HL-60/S4 treated with phorbol 12-myristate 13-acetate at 8.2 ng/mL for 4 days and 3 days (cell line): ENCODE measurements around the gene SH2D1B.
"Not testable (repeated sequence)": the region's sequence is repeated elsewhere in the genome, so short reads cannot be mapped to it uniquely, and the experiment has no call there.

Experiments used
- in situ Hi-C: fragments of 300-500 bp; cut with MboI; formaldehyde crosslinking; loops from 2 replicates; pipeline ENCODE4 v1.15.0; 2022; ENCODE audit warnings: low sequenced_read_pairs

The SH2D1B gene

GRCh38 chr1:162365284-162366020 lies 46.5 kb downstream of the SH2D1B start:
- in situ Hi-C loops: no loop called here

DNA sequence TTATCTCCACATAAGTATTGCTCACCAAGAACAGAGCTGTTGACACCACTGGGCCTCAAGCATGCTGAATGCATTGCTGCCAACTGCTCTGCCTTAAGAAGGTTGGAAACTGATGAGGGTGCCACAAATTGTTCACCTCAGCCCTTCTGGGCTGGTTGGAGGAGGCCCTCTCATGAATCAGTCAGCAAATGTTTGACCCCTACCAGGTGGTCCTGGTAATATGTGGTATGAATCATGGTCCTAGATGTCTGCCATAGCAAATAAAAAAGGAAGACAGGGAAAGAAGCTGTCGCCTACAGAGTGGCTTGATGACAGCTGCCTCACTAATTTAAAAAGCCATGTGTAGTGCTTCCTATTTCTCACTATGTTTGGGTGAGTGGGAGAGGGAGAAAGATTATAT lies 47.4 kb downstream of the SH2D1B start:
- in situ Hi-C loops: no loop called here

DNA sequence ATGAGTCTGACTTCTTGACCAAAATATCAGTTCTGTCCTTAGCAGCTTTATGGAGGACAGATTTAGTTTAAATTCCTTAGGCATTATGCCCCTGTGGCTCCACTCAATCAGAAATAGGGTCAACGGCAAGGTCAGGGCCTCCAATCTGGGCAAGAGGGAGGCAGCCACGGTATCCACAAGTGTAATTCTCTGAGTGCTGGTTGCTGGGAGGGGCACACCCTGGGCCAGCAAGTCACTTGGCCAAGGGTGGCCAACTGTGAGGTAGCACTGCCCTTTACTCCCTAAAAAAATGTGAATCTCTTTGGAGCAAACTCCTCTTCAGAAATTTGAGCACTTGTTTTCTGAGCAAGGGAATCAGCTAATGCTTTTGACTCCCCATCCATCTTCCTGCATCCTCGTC lies 48.1 kb downstream of the SH2D1B start:
- in situ Hi-C loops: no loop called here

DNA sequence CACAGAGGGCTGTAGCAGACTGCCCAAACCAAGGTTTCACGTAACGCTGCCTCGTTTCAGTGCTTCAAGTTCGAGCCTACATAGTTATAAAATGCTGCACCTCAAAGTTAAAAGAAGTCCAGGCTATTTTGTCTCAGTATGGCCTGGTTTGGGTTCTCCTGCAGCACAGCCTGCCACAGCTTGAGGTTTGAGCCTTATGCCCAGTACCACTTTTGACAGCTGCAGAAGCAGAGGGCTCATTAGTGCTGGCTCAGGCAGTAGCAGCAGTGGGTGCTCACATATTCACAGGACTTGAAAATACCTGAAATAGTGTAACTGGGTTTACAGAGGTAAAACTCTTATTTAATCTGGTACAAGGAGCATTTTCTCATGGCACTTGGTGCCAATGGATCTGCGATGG lies 50.6 kb downstream of the SH2D1B start:
- in situ Hi-C loops: no loop called here

DNA sequence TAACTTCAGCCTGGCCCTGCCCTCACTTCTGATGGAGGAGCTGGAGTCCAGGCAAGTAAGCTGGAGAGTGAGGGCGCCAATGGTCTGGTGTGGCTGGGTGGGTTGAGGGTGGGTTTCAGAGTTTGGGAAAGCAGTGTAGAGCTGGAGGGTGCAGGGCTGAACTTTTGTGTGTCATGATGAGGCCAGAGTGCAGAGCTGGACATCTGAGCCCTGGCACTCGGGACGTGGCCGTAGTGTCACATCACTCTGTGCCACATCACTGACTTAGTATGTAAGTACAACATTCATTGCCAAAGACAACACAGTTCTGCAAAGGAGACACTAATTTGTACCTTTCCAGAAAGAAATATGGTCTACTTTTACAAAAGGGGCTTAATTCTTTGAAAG lies 51.1 kb downstream of the SH2D1B start:
- in situ Hi-C loops: no loop called here

DNA sequence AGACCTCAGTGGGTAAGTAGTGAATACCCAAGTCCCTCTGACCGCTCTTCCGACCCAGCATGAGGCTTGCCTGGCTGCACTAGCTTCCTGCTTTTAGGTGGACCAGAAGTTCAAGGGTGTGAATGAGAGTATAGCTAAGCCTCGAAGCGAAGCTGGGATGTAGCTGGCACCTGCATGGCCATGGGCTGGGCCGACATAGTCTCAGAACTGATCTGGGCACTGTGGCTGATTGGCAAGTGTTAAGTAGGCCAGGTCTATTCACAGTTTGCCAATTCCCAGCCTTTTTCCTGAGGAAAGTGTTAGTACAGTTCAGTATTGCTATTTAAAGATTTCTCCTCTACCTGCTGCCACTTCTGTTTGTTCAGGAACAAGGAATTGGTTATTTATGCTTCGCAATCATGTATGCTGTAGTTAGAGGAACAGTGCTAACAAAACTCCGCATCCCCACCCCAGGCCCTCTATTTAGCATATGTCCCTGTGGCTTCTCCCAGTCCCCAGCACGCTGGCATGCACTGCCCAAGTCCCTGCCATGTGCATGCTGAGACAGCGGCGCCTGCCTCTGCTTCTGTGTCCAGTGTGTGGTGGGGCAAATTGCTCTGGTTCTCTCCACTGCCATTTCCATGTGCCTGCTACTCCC lies 51.6 kb downstream of the SH2D1B start:
- in situ Hi-C loops: no loop called here

DNA sequence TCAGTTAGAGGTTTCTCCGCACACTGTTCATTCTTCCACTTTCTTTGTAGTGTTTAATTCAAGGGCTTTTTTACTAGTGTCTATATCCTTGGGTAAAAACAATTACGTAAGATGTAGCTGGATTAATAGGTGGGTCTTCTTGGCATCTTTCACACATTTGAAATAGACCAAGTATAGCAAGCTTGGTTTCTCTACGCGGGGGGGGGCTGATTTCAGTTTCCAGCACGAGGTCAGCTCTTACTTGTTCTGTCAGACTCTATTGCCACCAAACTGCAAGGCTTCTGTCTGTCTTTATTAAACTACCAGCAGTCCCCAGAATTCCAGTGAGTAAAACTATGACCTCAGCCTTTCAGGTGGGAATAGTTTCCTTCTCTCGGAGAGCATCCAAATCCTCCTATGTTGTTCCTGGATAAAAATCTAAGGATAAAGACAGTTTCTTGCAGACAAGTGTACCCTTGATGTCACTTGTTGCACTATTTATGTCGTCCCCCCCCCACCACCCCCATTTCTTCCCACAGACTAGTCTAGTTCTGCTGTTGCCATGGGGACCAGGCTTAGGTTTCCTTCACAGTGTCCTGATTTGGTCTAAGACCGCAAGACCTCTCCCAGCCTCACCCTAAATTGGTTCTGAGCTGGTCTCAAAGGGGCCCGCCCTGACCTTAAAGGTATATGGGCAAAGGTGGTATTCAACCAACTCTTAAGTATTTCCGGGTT lies 52.3 kb downstream of the SH2D1B start:
- in situ Hi-C loops: no loop called here

GRCh38 chr1:162358928-162359327 lies 53.0 kb downstream of the SH2D1B start:
- in situ Hi-C loops: no loop called here

DNA sequence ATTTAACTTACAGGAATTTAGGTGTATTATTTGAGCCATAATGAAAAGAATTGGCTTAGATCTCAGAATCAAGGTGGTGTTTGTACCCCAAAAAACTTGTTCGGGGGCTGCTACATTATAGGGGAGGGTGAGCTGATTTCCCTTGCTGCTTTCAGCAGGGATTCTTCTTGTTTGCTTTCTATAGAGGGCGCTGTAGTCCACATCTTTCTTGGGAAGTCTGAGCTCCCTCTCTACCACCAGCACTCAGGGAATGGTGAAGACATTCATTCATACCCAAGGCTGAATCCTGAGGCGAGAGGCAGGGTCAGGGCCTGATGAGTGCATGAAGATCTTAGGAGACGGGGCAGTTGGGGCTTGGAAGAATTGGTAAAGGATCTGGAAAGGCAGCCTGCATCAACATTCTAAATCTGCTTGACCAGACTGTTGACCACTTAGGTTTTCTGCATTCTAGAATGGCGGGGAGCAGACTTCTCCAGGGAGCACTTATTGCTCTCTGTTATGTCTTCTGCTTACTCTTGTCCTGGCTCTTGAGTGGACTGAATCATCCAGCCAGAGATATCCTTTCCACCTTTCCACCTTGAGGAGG lies 54.2 kb downstream of the SH2D1B start:
- in situ Hi-C loops: no loop called here

DNA sequence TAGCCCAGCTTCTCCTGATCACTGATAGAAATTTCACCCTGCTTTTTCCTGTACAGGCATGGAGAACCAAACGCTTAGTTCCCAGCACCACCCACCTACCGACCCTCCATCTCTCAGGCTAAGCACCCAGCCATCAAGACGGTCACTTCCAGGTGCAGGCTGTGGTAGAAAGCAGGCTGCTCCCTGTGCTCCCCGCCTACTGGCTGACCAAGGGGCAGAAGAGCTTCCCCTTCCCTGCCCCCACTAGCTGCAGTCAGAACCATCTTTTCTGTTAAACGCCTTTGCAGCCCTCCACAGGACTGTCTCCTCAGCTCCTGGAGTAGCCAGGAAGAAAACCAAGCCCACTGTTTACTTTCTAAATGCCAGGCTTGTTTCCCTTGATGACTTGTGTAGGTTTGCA lies 58.2 kb downstream of the SH2D1B start:
- in situ Hi-C loops: no loop called here

DNA sequence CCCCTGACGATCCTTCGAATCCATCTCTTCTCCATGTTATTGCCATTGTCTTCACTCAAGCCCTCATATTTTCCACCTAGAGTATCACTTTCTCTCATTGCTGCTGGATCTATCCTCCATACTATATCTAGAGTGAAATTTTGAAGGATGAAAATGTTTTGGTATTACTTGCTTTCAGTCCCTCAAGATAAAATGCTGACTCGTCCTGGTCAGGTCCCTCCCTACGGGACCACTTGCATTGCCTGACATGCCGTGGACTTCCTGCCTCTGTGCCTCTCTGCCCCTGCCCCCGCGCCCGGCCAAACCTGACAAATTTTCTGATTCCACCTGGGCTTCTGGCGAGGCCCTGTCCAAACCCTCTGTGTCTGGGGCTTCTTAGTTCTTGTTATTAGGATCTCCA lies 58.9 kb downstream of the SH2D1B start:
- in situ Hi-C loops: no loop called here

DNA sequence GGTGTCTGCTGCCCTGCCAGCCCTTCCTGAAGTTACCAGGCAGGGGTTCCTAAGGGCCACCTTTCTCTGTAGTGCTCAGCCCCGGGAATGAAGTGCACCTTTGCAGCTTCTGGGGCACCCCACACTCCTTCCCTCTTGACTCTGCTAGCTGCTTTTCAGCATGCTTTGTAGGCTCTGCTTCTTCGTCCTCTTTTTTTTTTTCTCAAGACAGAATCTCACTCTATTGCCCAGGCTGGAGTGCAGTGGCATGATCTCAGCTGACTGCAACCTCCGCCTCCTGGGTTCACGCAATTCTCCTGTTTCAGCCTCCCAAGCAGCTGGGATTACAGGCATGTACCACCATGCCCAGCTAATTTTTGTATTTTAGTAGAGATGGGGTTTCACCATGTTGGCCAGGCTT lies 60.1 kb downstream of the SH2D1B start:
- in situ Hi-C loops: not testable (repeated sequence)

DNA sequence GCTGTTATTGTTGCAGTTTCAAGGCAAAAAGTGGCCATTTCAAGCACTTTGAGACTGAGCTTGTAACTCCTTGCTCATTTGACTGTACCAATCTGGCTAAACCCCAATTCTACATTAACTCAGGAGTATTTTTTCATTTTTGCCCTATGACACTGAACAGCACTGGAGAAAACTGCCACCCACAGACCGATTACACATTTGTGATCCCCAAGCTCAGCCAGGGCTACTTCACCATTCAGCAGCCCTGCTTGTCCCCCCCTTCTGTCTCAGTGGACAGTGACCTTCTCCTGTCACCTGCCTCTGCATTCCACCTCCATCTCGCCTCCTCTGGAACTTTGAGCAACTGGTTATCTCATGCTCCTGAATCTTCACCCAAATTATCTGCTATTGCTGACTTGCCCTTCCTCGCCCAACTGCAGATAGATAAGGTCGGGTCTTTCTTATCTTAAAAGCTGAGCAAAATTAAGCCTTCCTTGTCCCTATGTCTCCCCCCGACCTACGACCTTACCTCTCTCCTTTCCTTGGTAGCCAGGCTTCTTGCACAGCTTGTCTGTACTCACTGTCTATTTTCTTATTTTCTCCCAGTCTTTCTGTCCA lies 60.6 kb downstream of the SH2D1B start:
- in situ Hi-C loops: no loop called here

DNA sequence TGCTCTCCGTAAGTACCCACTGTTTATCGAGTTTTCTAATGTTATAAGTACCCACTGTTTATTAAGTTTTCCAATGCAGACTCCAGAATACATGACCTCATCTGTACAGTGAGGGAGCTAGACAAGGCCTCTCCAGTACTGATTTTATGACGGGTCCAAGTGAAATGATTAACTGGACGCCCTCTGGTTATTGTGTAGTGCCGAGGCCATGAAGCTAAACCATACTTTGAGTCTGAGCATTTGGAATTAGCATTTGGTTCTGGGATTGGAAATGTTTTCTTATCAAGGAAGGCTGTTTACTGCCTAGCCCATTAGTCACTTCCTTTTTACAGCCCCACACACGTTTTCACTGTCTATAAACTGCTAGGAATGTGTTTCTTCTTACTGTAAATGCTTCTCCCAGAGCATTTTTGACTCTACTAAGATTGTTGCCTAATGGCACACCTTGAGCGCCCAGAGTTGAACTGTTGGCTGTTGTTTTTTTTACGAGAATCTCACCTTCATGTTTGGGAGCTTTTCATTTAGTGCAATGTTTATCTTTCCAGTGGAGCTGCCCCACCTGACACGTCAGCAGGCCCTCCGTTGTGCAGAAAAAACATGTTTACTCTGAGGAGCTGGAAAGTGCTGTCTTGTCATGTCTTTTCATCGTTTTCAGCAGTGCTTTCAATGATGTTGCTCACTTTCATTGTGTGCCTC lies 62.2 kb downstream of the SH2D1B start:
- in situ Hi-C loops: no loop called here

GRCh38 chr1:162347281-162347680 lies 64.7 kb downstream of the SH2D1B start:
- in situ Hi-C loops: no loop called here
